H9 (cell line): ENCODE results near the gene DIP2C. TPM values are rescaled to one million over a fixed set of nuclear protein-coding genes. Genes with fewer than 3 reads are reported as not detected.

Experiments used
- DNase-seq: peaks from one replicate; pipeline ENCODE4 v3.0.0-alpha.2; 2017
- H2AFZ ChIP-seq: one replicate; pipeline ENCODE4 v1.6.1; 2013; ENCODE audit warnings: mild to moderate bottlenecking, low read length, control low read depth, moderate library complexity
- H2AK5ac ChIP-seq: 2 replicates; pipeline ENCODE4 v1.6.1; 2013; ENCODE audit warnings: low read length, control low read depth, mixed read lengths; ENCODE audit not compliant: insufficient read length
- H2BK120ac ChIP-seq: one replicate; pipeline ENCODE4 v1.6.1; 2013; ENCODE audit warnings: low read depth, mild to moderate bottlenecking, low read length, control low read depth, inconsistent platforms; ENCODE audit not compliant: poor library complexity, severe bottlenecking
- H2BK12ac ChIP-seq: 2 replicates; pipeline ENCODE4 v1.6.1; 2013; ENCODE audit warnings: low read length, control low read depth, mixed read lengths, low read depth; ENCODE audit not compliant: insufficient read length
- H2BK15ac ChIP-seq: 2 replicates; pipeline ENCODE4 v1.6.1; 2013; ENCODE audit warnings: low read depth, low read length, control low read depth
- H2BK20ac ChIP-seq: one replicate; pipeline ENCODE4 v1.6.1; 2013; ENCODE audit warnings: low read depth, mild to moderate bottlenecking, low read length, control low read depth, inconsistent platforms; ENCODE audit not compliant: poor library complexity, severe bottlenecking
- H2BK5ac ChIP-seq: 2 replicates; pipeline ENCODE4 v1.6.1; 2013; ENCODE audit warnings: low read length, control low read depth, mixed read lengths; ENCODE audit not compliant: insufficient read length
- H3K14ac ChIP-seq: 2 replicates; pipeline ENCODE4 v1.6.1; 2013; ENCODE audit warnings: low read length, control low read depth; ENCODE audit not compliant: insufficient read depth
- H3K18ac ChIP-seq: 2 replicates; pipeline ENCODE4 v1.6.1; 2013; ENCODE audit warnings: low read depth, mild to moderate bottlenecking, mixed read lengths, low read length, control low read depth; ENCODE audit not compliant: insufficient read length
- H3K23ac ChIP-seq: 2 replicates; pipeline ENCODE4 v1.6.1; 2013; ENCODE audit warnings: low read length, control low read depth, mixed read lengths, low read depth; ENCODE audit not compliant: insufficient read length
- H3K23me2 ChIP-seq: 2 replicates; pipeline ENCODE4 v1.6.1; 2013; ENCODE audit warnings: low read depth, mild to moderate bottlenecking, mixed read lengths, low read length, control low read depth; ENCODE audit not compliant: insufficient read length, poor library complexity, severe bottlenecking
- H3K27ac ChIP-seq: 2 replicates; pipeline ENCODE4 v1.5.1; 2013; ENCODE audit warnings: low read length, control low read depth, mixed read lengths, low read depth; ENCODE audit not compliant: insufficient read length
- H3K27me3 ChIP-seq: 2 replicates; pipeline ENCODE4 v1.6.1; 2013; ENCODE audit warnings: low read length, control low read depth, inconsistent platforms; ENCODE audit not compliant: insufficient read depth
- H3K4ac ChIP-seq: 2 replicates; pipeline ENCODE4 v1.6.1; 2013; ENCODE audit warnings: low read depth, mild to moderate bottlenecking, control low read depth, inconsistent platforms, low read length, moderate library complexity
- H3K4me1 ChIP-seq: 2 replicates; pipeline ENCODE4 v1.6.1; 2013; ENCODE audit warnings: low read length, control low read depth, inconsistent platforms; ENCODE audit not compliant: insufficient read depth
- H3K4me2 ChIP-seq: 2 replicates; pipeline ENCODE4 v1.6.1; 2013; ENCODE audit warnings: low read length, control low read depth, mixed read lengths; ENCODE audit not compliant: insufficient read length, insufficient read depth
- H3K56ac ChIP-seq: 2 replicates; pipeline ENCODE4 v1.6.1; 2013; ENCODE audit warnings: low read depth, mild to moderate bottlenecking, mixed read lengths, low read length, control low read depth; ENCODE audit not compliant: insufficient read length
- H3K79me1 ChIP-seq: 2 replicates; pipeline ENCODE4 v1.6.1; 2013; ENCODE audit warnings: low read depth, mild to moderate bottlenecking, moderate library complexity, low read length, control low read depth, inconsistent platforms; ENCODE audit not compliant: insufficient read depth, poor library complexity, severe bottlenecking
- H3K79me2 ChIP-seq: 2 replicates; pipeline ENCODE4 v1.6.1; 2013; ENCODE audit warnings: low read length, control low read depth, inconsistent platforms; ENCODE audit not compliant: insufficient read depth
- H3K9ac ChIP-seq: 2 replicates; pipeline ENCODE4 v1.6.1; 2013; ENCODE audit warnings: low read length, control low read depth, mixed read lengths; ENCODE audit not compliant: insufficient read length; ENCODE audit errors: extremely low read depth
- H3K9me3 ChIP-seq: one replicate; pipeline ENCODE4 v1.6.1; 2013; ENCODE audit warnings: low read depth, low read length, inconsistent platforms; ENCODE audit not compliant: control insufficient read depth
- H3T11ph ChIP-seq: one replicate; pipeline ENCODE4 v1.6.1; 2013; ENCODE audit warnings: mild to moderate bottlenecking, low read length, control low read depth, inconsistent platforms
- H4K20me1 ChIP-seq: one replicate; pipeline ENCODE4 v1.6.1; 2013; ENCODE audit not compliant: control insufficient read depth, insufficient read length, insufficient read depth
- H4K5ac ChIP-seq: 2 replicates; pipeline ENCODE4 v1.6.1; 2013; ENCODE audit warnings: low read depth, mild to moderate bottlenecking, mixed read lengths, low read length, control low read depth; ENCODE audit not compliant: insufficient read length
- H4K8ac ChIP-seq: replicated peaks from 2 replicates; pipeline ENCODE4 v1.6.1; 2013; ENCODE audit warnings: low read length, control low read depth, mixed read lengths, low read depth; ENCODE audit not compliant: insufficient read length
- H4K91ac ChIP-seq: 2 replicates; pipeline ENCODE4 v1.6.1; 2013; ENCODE audit warnings: low read depth, mild to moderate bottlenecking, moderate library complexity, mixed read lengths, low read length, control low read depth; ENCODE audit not compliant: insufficient read length
- H3K27ac Mint-ChIP-seq, 3 experiments: 2 replicates in 2 of 3; 3 replicates in 1 of 3; pipeline ENCODE4 v1.8.0; 2020 to 2021; ENCODE audit warnings: mixed read lengths in 3 of 3, mild to moderate bottlenecking in 1 of 3, moderate library complexity in 1 of 3
- H3K27me3 Mint-ChIP-seq: 2 replicates; pipeline ENCODE4 v1.8.0; 2021; ENCODE audit warnings: low read depth, mild to moderate bottlenecking, moderate library complexity, mixed read lengths
- H3K36me3 Mint-ChIP-seq, 3 experiments: 2 replicates in 2 of 3; 3 replicates in 1 of 3; pipeline ENCODE4 v1.8.0; 2020 to 2021; ENCODE audit warnings: low read depth in 3 of 3, mixed read lengths in 3 of 3; ENCODE audit not compliant: insufficient read depth in 1 of 3
- H3K4me1 Mint-ChIP-seq, 2 experiments: 2 replicates each; pipeline ENCODE4 v1.8.0; 2020; ENCODE audit warnings: mixed read lengths in 2 of 2
- H3K4me3 Mint-ChIP-seq, 2 experiments: 2 replicates in 1 of 2; 3 replicates in 1 of 2; pipeline ENCODE4 v1.8.0; 2020 to 2021; ENCODE audit warnings: mild to moderate bottlenecking in 2 of 2, mixed read lengths in 2 of 2, moderate library complexity in 1 of 2
- H3K9me3 Mint-ChIP-seq, 2 experiments: 2 replicates in 1 of 2; 3 replicates in 1 of 2; pipeline ENCODE4 v1.8.0; 2020; ENCODE audit warnings: mild to moderate bottlenecking in 2 of 2, mixed read lengths in 2 of 2, moderate library complexity in 1 of 2
- CTCF ChIP-seq: fragments of 200-600 bp; sonication (generic); conservative IDR thresholded peaks from 3 replicates; pipeline ENCODE4 v1.8.0; 2021; ENCODE audit warnings: antibody characterized with exemption, mild to moderate bottlenecking
- WGBS: extraction: QIAGEN DNeasy Blood & Tissue Kit; methylation state at CpG from one replicate; pipeline ENCODE4 v1.1.7; 2013; ENCODE audit warnings: missing lambda C conversion rate, low lambda C conversion rate, mixed read lengths; ENCODE audit not compliant: insufficient read length; ENCODE audit errors: extremely low coverage; 5-methylcytosine and 5-hydroxymethylcytosine counted together
- total RNA-seq: library from RNA; stranded (reverse); gene quantifications from 2 replicates; pipeline ENCODE4 v1.2.1, GENCODE V29; 2021

The DIP2C gene
- total RNA-seq, 1 experiment from 2014 or later = 7.9 TPM

GRCh38 chr10:546451-546850 is 143.0 kb downstream of the DIP2C start:
- Histone ChIP-seq H3K9me3 (no peaks in the 10 kb centered on the region), H3T11ph (no peak overlapping the region), H3K4me1 (peaks cover 3% of the 10 kb centered on the region; the same call in 1 of the 2 replicates), H3K23ac (no peak overlapping the region), H2BK20ac (no peak overlapping the region), H4K20me1 (peaks cover 4% of the 10 kb centered on the region), H2BK120ac (no peak overlapping the region), H3K27me3 (no peaks in the 10 kb centered on the region), H3K27ac (no peak overlapping the region), H4K5ac (no peak overlapping the region), H4K91ac (no peak overlapping the region), H3K4me2 (no peak overlapping the region), H3K79me2 (no peaks in the 10 kb centered on the region), H2BK15ac (no peak overlapping the region), H3K79me1 (no peaks in the 10 kb centered on the region), H3K14ac (no peak overlapping the region), H3K23me2 (no peaks in the 10 kb centered on the region), H2BK12ac (no peak overlapping the region), H3K56ac (no peak overlapping the region), H4K8ac (no peak overlapping the region), H2BK5ac (no peak overlapping the region), H2AFZ (no peak overlapping the region), H3K18ac (no peak overlapping the region), H3K9ac (no peak overlapping the region), H2AK5ac (no peak overlapping the region), H3K4ac (no peak overlapping the region)
- H3K27me3 Mint-ChIP-seq = no peaks in the 10 kb centered on the region; the same call in 1 of the 2 replicates
- no peaks in the 10 kb centered on the region; a peak in 1 of 7 replicates for H3K36me3 Mint-ChIP-seq
- no peaks in the 10 kb centered on the region for H3K9me3 Mint-ChIP-seq
- H3K4me3 Mint-ChIP-seq = no peak overlapping the region
- TF ChIP-seq CTCF = no peak
- DNase-seq = no peak
- WGBS = no CpG with 5 or more reads among the region's 7 CpGs
- no peak overlapping the region for H3K27ac Mint-ChIP-seq
- peaks cover 24 to 32% of the 10 kb centered on the region in 2 experiments for H3K4me1 Mint-ChIP-seq
